GM12878 (cell line): ENCODE data around the gene RFK. TPM values are rescaled to one million over a fixed set of nuclear protein-coding genes. Genes with fewer than 3 reads are reported as not detected.

ENCODE experiments used
- BCL11A ChIP-seq: IDR thresholded peaks from 2 replicates; pipeline ENCODE4 v1.6.1; 2011; ENCODE audit warnings: low read depth, low read length
- CBFB ChIP-seq: IDR thresholded peaks from 2 replicates; pipeline ENCODE4 v1.6.1; 2016; ENCODE audit warnings: antibody characterized with exemption, low read depth
- CHD4 ChIP-seq: fragments of 200-600 bp; sonication (generic); IDR thresholded peaks from 2 replicates; pipeline ENCODE4 v1.6.1; 2016; ENCODE audit warnings: mild to moderate bottlenecking
- EZH2 ChIP-seq: IDR thresholded peaks from 2 replicates; pipeline ENCODE4 v1.6.1; 2012; ENCODE audit warnings: low read depth, mild to moderate bottlenecking, control low read depth, inconsistent platforms, low read length, borderline replicate concordance; ENCODE audit not compliant: control insufficient read depth
- FOXK2 ChIP-seq: fragments of 450-650 bp; IDR thresholded peaks from 2 replicates; pipeline ENCODE4 v1.6.1; 2017; ENCODE audit warnings: mild to moderate bottlenecking, moderate library complexity
- HDGF ChIP-seq: fragments of 450-650 bp; IDR thresholded peaks from 2 replicates; pipeline ENCODE4 v1.6.1; 2016; ENCODE audit warnings: antibody characterized with exemption
- IKZF2 ChIP-seq, 2 experiments: fragments of 450-650 bp; IDR thresholded peaks; 2 replicates each; pipeline ENCODE4 v1.6.1; 2017; ENCODE audit warnings: mild to moderate bottlenecking in 2 of 2, moderate library complexity in 2 of 2
- JUNB ChIP-seq: IDR thresholded peaks from 2 replicates; pipeline ENCODE4 v1.6.1; 2016; ENCODE audit warnings: antibody characterized with exemption, mild to moderate bottlenecking
- MEF2A ChIP-seq: IDR thresholded peaks from 2 replicates; pipeline ENCODE4 v1.6.1; 2011; ENCODE audit warnings: low read depth, mild to moderate bottlenecking, low read length, moderate library complexity; ENCODE audit not compliant: insufficient read depth
- NR2C1 ChIP-seq: fragments of 450-650 bp; IDR thresholded peaks from 2 replicates; pipeline ENCODE4 v1.6.1; 2017; ENCODE audit warnings: antibody characterized with exemption, mild to moderate bottlenecking, moderate library complexity
- PAX8 ChIP-seq: fragments of 450-650 bp; IDR thresholded peaks from 2 replicates; pipeline ENCODE4 v1.6.1; 2017; ENCODE audit warnings: mild to moderate bottlenecking, moderate library complexity
- RAD51 ChIP-seq: fragments of 450-650 bp; IDR thresholded peaks from 2 replicates; pipeline ENCODE4 v1.6.1; 2016; ENCODE audit warnings: moderate library complexity, mild to moderate bottlenecking, inconsistent platforms
- RBBP5 ChIP-seq: fragments of 200-600 bp; sonication (generic); conservative IDR thresholded peaks from 2 replicates; pipeline ENCODE4 v1.6.1; 2016
- TCF3 ChIP-seq: IDR thresholded peaks from 2 replicates; pipeline ENCODE4 v1.6.1; 2012; ENCODE audit warnings: low read depth, mild to moderate bottlenecking, low read length, borderline replicate concordance; ENCODE audit not compliant: insufficient read depth
- YY1 ChIP-seq: IDR thresholded peaks from 2 replicates; pipeline ENCODE4 v1.6.1; 2011; ENCODE audit warnings: low read depth, mild to moderate bottlenecking, low read length
- ZNF384 ChIP-seq: IDR thresholded peaks from 2 replicates; pipeline ENCODE4 v1.6.1; 2012; ENCODE audit warnings: low read depth, mild to moderate bottlenecking, low read length, improper control_type of control experiment, borderline replicate concordance
- polyA plus RNA-seq, 11 experiments: library from polyadenylated mRNA; depleted of rRNA in 4 of 11; unstranded in 6 of 11; stranded (reverse) in 5 of 11; fragments of >200 nt; fragmentation: Nextera tagmentation in 4 of 11; fragmentation: Illumina TruSeq in 1 of 11; extraction: Ambion mirVana in 4 of 11; extraction: Trizol in 1 of 11; gene quantifications; 1 replicate in 1 of 11; 2 replicates in 10 of 11; pipeline versions ENCODE4 v1.2.1 to v1.2.3, GENCODE V29; 2011 to 2016; ENCODE audit warnings: inconsistent platforms in 2 of 11, missing spikeins in 2 of 11, low read depth in 1 of 11
- total RNA-seq, 4 experiments: library from RNA; depleted of rRNA in 3 of 4; stranded (reverse); fragments of >200 nt in 3 of 4; fragmentation: Illumina TruSeq in 1 of 4; extraction: Trizol in 1 of 4; gene quantifications; 2 replicates each; pipeline versions ENCODE4 v1.2.1 to v1.2.3, GENCODE V29; 2013 to 2021
- TF ChIP-seq, protein P1 (sequence below): fragments of 450-650 bp; IDR thresholded peaks from 2 replicates; pipeline ENCODE4 v1.6.1; 2016; ENCODE audit warnings: mild to moderate bottlenecking
- TF ChIP-seq, protein P2 (sequence below): fragments of 450-650 bp; IDR thresholded peaks from 2 replicates; pipeline ENCODE4 v1.6.1; 2016; ENCODE audit warnings: mild to moderate bottlenecking, moderate library complexity, borderline replicate concordance
- TF ChIP-seq, protein P3 (sequence below): IDR thresholded peaks from 2 replicates; pipeline ENCODE4 v1.6.1; 2012; ENCODE audit warnings: low read length, inconsistent platforms
- TF ChIP-seq, protein P4 (sequence below): fragments of 450-650 bp; IDR thresholded peaks from 2 replicates; pipeline ENCODE4 v1.6.1; 2017; ENCODE audit warnings: low read depth, mild to moderate bottlenecking, moderate library complexity

RFK gene
- total and polyA plus RNA-seq, 10 of the 15 experiments (the other 5 are each of a cell fraction or from before 2014, with no cell fraction given) = 4.4 to 18.6 (median 11.6) TPM

DNA sequence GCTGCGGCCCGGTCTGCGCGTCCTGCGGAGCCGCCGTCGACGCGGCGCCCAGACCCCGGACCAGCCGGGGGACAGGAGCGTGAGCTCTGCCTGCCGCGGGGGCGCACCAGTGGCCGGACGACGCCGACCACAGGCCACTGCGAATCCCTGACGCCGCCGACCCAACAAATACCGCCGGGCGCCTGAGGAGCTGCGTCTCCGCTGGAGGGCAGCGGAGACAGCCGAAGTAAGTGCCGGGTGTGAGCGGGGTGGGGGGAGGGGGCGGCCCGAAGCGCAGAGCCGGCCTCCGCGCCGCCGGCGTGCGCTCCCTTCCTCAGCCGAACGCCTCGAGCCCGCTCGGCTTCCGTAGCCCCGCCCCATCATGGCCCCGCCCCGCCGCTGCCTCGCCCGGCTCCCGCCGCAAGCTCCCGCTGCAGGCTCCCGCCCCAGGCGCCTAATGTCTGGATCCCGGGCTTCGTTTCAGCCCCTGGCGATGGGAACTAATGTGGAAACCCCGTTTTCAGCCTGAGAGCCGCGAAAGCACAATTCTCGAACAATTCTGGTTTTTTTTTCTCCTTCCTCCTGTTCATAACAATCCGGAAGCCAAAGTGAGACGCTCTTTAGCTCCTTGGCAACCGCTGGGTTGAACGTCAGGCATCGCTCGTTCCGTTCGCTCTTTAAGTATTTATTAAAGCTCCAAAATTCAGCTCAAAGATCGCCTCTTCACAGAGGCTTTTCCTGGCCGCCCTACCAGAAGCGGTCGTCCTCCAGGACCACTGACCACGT, at the start of gene RFK (continued):
- TF ChIP-seq, protein P1, sequence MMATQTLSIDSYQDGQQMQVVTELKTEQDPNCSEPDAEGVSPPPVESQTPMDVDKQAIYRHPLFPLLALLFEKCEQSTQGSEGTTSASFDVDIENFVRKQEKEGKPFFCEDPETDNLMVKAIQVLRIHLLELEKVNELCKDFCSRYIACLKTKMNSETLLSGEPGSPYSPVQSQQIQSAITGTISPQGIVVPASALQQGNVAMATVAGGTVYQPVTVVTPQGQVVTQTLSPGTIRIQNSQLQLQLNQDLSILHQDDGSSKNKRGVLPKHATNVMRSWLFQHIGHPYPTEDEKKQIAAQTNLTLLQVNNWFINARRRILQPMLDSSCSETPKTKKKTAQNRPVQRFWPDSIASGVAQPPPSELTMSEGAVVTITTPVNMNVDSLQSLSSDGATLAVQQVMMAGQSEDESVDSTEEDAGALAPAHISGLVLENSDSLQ = no peak
- TF ChIP-seq TCF3 (0 out of 2 replicates have a peak, but pooled peaks have one; percentile 5), BCL11A (no peak), HDGF (no peak), MEF2A (no peak), CHD4 (no peak), CBFB (no peak), JUNB (no peak), RBBP5 (no peak), IKZF2 (IDR thresholded peaks at IDR 0.05) (no peak), PAX8 (no peak), ZNF384 (no peak), NR2C1 (no peak), FOXK2 (no peak), RAD51 (no peak), EZH2 (no peak), YY1 (peak; percentile 45; the same call in 1 of the 2 replicates)
- TF ChIP-seq, protein P2, sequence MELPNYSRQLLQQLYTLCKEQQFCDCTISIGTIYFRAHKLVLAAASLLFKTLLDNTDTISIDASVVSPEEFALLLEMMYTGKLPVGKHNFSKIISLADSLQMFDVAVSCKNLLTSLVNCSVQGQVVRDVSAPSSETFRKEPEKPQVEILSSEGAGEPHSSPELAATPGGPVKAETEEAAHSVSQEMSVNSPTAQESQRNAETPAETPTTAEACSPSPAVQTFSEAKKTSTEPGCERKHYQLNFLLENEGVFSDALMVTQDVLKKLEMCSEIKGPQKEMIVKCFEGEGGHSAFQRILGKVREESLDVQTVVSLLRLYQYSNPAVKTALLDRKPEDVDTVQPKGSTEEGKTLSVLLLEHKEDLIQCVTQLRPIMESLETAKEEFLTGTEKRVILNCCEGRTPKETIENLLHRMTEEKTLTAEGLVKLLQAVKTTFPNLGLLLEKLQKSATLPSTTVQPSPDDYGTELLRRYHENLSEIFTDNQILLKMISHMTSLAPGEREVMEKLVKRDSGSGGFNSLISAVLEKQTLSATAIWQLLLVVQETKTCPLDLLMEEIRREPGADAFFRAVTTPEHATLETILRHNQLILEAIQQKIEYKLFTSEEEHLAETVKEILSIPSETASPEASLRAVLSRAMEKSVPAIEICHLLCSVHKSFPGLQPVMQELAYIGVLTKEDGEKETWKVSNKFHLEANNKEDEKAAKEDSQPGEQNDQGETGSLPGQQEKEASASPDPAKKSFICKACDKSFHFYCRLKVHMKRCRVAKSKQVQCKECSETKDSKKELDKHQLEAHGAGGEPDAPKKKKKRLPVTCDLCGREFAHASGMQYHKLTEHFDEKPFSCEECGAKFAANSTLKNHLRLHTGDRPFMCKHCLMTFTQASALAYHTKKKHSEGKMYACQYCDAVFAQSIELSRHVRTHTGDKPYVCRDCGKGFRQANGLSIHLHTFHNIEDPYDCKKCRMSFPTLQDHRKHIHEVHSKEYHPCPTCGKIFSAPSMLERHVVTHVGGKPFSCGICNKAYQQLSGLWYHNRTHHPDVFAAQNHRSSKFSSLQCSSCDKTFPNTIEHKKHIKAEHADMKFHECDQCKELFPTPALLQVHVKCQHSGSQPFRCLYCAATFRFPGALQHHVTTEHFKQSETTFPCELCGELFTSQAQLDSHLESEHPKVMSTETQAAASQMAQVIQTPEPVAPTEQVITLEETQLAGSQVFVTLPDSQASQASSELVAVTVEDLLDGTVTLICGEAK = peak; percentile 41; the same call in 1 of the 2 replicates
- TF ChIP-seq, protein P3, sequence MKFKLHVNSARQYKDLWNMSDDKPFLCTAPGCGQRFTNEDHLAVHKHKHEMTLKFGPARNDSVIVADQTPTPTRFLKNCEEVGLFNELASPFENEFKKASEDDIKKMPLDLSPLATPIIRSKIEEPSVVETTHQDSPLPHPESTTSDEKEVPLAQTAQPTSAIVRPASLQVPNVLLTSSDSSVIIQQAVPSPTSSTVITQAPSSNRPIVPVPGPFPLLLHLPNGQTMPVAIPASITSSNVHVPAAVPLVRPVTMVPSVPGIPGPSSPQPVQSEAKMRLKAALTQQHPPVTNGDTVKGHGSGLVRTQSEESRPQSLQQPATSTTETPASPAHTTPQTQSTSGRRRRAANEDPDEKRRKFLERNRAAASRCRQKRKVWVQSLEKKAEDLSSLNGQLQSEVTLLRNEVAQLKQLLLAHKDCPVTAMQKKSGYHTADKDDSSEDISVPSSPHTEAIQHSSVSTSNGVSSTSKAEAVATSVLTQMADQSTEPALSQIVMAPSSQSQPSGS = no peak
- TF ChIP-seq, protein P4, sequence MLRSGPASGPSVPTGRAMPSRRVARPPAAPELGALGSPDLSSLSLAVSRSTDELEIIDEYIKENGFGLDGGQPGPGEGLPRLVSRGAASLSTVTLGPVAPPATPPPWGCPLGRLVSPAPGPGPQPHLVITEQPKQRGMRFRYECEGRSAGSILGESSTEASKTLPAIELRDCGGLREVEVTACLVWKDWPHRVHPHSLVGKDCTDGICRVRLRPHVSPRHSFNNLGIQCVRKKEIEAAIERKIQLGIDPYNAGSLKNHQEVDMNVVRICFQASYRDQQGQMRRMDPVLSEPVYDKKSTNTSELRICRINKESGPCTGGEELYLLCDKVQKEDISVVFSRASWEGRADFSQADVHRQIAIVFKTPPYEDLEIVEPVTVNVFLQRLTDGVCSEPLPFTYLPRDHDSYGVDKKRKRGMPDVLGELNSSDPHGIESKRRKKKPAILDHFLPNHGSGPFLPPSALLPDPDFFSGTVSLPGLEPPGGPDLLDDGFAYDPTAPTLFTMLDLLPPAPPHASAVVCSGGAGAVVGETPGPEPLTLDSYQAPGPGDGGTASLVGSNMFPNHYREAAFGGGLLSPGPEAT = no peak
